Suprapubic skin (tissue), 3 donors: ENCODE results near the gene SERPINI2.

Experiments
- POLR2AphosphoS5 ChIP-seq, 3 donors: sonication (generic); formaldehyde crosslinking; IDR thresholded peaks; one replicate each; pipeline ENCODE4 v1.6.1; 2017; ENCODE audit warnings: antibody characterized with exemption in 3 of 3
- TF ChIP-seq, protein P1 (sequence below), 2 donors: fragments of 200-600 bp in 1 of 2; fragments of 450-650 bp in 1 of 2; sonication (generic) in 1 of 2; IDR thresholded peaks; one replicate each; pipeline ENCODE4 v1.5.1; 2016 to 2019; ENCODE audit warnings: antibody characterized with exemption in 2 of 2, mild to moderate bottlenecking in 1 of 2, moderate library complexity in 1 of 2

DNA sequence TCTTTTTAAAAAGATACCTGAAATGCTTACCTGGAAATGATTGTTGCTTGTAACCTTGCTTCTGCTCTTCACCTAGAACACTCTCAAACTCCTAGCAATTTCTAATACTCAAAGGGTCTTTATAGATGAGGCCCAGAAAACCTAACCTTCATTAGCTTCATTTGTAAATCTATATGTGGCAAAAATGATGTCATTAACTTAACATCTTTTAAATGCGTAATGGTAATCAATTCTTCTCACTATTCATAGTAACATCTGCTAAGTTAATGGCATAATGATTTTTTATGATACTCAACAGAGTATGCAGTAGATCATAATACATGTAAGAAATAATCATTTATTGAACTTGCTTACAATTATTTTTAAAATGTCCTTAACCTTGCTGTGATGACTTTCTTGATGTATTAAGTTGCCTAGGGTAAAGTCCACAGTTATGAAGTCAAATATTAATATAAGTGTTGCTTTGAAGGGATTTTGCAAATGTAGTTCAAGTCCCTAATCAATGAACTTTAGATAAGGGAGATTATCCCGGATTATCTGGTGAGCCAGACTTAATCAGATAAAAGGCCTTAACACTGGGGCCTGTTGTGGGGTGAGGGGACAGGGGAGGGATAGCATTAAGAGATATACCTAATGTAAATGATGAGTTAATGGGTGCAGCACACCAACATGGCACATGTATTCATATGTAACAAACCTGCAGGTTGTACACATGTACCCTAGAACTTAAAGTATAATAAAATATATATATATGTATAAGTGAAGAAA is 10.1 kb upstream of the SERPINI2 start:
- TF ChIP-seq POLR2AphosphoS5 (IDR thresholded peaks at IDR 0.05), result no peak
- TF ChIP-seq, protein P1, sequence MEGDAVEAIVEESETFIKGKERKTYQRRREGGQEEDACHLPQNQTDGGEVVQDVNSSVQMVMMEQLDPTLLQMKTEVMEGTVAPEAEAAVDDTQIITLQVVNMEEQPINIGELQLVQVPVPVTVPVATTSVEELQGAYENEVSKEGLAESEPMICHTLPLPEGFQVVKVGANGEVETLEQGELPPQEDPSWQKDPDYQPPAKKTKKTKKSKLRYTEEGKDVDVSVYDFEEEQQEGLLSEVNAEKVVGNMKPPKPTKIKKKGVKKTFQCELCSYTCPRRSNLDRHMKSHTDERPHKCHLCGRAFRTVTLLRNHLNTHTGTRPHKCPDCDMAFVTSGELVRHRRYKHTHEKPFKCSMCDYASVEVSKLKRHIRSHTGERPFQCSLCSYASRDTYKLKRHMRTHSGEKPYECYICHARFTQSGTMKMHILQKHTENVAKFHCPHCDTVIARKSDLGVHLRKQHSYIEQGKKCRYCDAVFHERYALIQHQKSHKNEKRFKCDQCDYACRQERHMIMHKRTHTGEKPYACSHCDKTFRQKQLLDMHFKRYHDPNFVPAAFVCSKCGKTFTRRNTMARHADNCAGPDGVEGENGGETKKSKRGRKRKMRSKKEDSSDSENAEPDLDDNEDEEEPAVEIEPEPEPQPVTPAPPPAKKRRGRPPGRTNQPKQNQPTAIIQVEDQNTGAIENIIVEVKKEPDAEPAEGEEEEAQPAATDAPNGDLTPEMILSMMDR (IDR thresholded peaks at IDR 0.05), result no peak
